GM18907 (cell line): Measurements from ENCODE around the gene FLT1.

ENCODE experiments used
- ATAC-seq: cut with Tn5 transposase; IDR thresholded peaks from one replicate; pipeline ENCODE4 v1.9.1; 2021; ENCODE audit warnings: mild to moderate bottlenecking, moderate library complexity; ENCODE audit not compliant: unreplicated experiment

FLT1 gene

DNA sequence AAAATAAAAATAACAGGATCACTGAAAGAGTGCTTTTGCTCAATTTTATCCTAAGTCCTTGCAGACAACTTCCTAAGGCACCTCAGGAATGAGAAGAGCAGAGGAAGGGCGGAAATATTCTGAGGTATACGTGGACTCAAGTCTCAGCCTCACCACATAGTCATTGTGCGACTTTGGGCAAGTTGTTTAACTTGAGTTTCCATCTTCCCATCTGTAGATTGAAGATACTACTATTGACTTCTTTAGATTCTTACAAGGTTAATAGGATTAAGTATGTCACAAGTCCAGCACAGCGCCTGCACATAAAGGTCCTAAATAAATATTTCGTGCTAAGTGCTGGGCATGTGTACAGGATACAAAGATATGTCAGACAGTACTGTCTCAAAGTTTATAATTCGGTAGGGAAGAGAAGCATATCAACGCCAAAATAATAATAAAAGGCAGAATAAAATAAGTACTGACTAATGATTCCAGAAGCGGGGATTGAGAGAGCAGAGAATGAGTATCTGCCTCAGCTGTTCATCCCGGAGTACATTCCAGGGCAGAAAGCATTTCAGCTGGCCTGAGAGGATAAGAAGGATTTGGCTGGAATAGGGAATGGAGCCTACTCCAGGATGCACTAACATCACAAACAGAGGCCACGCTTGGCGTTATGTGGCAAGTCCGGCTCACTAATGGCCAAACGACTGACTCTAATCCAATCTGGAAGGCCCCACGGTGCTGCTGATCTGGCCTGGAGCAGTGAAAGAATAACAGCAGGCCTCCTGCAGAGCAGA is 139.7 kb downstream of the FLT1 start:
- no peak for ATAC-seq

DNA sequence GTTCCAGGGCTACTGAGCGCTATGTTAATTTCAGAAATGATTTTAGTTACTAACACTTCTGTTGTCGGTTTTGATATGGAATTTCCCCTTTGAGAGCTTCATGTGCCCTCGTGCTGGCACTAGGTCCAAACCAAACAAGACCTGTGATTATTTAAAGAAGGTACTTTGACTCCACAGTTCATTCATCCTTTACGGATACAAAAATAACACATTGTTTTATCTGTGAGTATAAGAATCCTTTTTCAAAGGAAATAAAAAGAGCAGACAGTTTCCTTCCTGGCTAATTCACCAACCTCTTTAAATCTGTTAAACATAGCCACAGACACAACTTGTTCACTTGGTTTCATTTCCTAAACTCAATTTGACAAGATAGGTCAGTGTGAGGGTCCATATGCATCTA is 141.2 kb downstream of the FLT1 start:
- ATAC-seq = no peak

DNA sequence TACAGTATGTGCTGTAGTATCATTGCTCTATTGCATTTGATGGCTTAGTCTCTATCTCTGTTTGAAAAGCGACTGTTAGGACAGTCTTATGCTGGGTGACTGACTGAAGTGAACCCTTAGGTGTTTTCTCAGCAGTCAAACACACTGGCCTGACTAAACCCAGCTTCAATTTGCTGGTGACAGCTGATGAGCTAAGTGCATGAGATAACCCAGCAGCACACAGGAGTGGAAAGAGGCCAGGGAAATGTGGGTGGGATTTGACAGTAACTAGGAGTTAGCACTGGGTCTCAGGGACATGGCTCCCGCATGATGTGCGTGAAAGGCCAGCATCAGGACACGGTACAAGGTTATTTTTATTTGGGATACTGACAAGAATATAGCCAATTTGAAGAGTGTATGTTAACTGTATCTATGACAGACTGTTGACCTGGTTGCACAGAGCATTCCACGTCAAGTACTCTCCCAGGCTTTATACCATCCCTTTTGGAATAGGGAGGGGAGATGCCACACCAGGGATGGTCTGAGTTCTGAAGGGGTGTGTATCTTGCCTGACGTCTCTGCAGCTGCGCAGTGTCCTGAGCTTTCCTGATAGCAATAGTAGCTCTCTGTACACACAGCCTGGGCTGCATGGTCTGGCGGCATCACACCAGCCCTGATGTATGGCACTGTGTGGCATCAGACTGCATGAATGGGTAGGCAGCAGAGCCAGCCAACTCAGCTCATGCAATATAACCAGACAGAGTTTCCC is 144.8 kb downstream of the FLT1 start:
- ATAC-seq = no peak

GRCh38 chr13:28349371-28349770 is 145.6 kb downstream of the FLT1 start:
- no peak for ATAC-seq

GRCh38 chr13:28347456-28348371 is 147.2 kb downstream of the FLT1 start:
- no peak for ATAC-seq

GRCh38 chr13:28346154-28346553 is 148.8 kb downstream of the FLT1 start:
- ATAC-seq = no peak

DNA sequence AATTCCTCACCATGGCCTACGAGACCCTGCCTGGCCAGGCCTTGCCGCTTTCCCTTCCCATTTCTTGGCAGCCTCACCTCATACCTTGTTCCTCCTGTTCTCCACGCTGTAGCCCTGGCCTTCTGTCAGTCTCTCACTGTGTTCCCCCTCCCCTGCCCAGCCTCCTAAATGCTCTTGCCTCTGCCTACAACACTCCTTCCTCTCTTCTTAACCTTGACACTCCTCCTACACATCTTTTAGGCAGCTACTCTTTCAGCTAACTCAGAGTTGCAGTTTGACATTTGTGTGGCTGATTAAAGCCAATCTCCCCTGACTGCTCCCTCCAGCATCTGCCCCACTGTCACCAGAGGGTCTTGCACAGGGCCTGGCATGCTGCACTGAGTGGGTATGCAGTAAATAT is 150.8 kb downstream of the FLT1 start:
- no peak for ATAC-seq

DNA sequence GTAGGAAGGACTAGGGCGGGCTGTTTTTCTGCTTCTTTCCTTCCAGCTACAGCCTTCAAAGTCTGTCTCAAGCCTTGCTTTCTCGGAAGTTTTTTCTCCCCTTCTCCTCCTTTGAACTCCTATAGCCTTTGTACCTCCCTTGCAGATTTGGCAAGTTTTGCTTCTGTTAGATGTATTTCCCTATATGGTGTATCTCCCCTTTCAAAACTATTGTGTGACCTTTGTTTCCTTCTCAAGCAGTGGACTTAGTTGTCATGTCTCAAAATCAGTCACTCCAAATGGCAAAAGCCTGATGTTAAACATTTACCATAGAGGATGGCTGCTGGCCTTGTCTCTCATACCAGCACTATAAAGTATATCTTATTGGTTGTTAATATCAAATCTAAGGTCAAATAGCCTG is 152.7 kb downstream of the FLT1 start:
- ATAC-seq = no peak

DNA sequence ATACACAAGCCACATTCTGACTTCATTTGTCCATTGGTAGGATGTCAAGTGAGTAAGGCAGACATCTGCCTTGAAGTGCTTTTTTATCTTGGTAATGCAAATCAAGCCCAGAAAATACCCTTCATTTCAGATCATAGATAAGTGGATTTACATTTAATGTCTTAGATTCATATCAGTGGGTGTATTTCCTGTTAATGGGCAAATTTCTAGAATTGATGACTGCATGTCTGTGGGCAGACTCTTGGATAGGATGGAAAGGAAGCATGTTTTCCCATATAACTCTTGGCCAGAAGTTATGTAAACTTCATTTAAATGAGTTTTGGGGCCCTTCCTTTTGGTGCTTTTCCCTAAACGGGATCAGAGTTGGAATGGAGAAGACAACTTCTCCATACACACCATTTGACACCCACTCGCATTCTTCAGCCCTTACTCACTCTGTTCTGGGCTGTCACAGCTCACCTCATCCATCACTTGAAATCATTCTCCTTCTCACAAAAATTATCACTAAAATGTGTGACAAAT is 154.6 kb downstream of the FLT1 start:
- no peak for ATAC-seq

- no peak for ATAC-seq
These were observed 155.5 kb downstream of the FLT1 start for GRCh38 chr13:28339419-28339818.

- no peak for ATAC-seq
These were observed 156.2 kb downstream of the FLT1 start for GRCh38 chr13:28338742-28339141.

GRCh38 chr13:28338006-28338574 is 156.8 kb downstream of the FLT1 start:
- ATAC-seq = no peak

- no peak for ATAC-seq
These were observed 157.5 kb downstream of the FLT1 start for GRCh38 chr13:28337166-28338005.

GRCh38 chr13:28336193-28336657 is 158.7 kb downstream of the FLT1 start:
- no peak for ATAC-seq

GRCh38 chr13:28333204-28333881 is 161.6 kb downstream of the FLT1 start:
- ATAC-seq = no peak

DNA sequence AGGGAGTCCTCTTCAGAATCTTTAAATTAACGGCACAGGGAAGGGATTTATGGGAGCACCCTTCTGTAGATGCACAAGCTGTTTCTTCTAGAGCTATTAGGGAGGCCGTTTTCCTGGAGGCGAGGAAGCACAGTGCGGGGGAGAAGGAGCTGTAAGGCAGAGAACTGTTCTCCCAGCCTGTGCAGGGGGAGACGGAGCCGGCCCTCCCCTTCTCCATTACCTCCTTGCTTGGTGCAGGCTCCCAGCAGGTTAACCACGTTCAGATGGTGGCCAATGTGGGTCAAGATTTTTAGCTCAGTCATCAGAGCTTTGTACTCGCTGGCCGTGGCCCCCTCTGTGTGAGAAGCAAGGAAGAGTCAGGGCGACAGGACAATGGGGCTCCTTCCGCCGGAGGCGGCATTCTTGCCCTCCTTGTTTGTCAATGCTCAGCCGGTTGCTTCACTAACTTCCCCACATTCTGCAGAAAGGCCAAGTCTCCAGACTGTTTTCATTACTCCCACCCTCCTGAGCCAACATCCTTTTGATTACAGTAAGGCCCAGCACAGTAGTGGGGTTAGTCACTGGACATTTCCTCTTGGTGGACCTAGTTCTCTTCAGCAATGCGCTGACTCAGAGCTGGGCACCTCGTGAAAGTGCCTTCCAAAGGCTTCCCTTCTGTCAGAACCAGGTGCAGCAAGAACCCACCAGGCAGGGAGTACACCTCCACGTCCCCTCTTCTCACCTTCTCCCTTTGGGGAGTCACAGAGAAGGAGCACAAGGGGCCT is 165.4 kb downstream of the FLT1 start:
- ATAC-seq = no peak

GRCh38 chr13:28328271-28328607 is 166.7 kb downstream of the FLT1 start:
- ATAC-seq = no peak
